Stomach (tissue), 4 donors: ENCODE data around the gene NCAPH2.

Experiments used
- EP300 ChIP-seq: sonication (generic); formaldehyde crosslinking; IDR thresholded peaks from one replicate; pipeline ENCODE4 v1.6.1; 2017; ENCODE audit warnings: antibody characterized with exemption
- POLR2A ChIP-seq, 4 donors: fragments of 450-650 bp; IDR thresholded peaks; one replicate each; pipeline ENCODE4 v1.6.1; 2016; ENCODE audit warnings: antibody characterized with exemption in 4 of 4, control low read depth in 2 of 4, mild to moderate bottlenecking in 1 of 4, moderate library complexity in 1 of 4
- POLR2AphosphoS5 ChIP-seq, 3 donors: sonication (generic); formaldehyde crosslinking; IDR thresholded peaks; one replicate each; pipeline ENCODE4 v1.6.1; 2016; ENCODE audit warnings: antibody characterized with exemption in 3 of 3
- TF ChIP-seq, protein P1 (sequence below), 7 experiments: fragments of 450-650 bp in 4 of 7; fragments of 200-600 bp in 3 of 7; sonication (generic) in 3 of 7; IDR thresholded peaks; one replicate each; pipeline ENCODE4 v1.5.1; 2016 to 2019; ENCODE audit warnings: antibody characterized with exemption in 7 of 7, control low read depth in 2 of 7, mild to moderate bottlenecking in 1 of 7

GRCh38 chr22:50459016-50459415 is 49.0 kb upstream of the NCAPH2 start:
- TF ChIP-seq, protein P1, sequence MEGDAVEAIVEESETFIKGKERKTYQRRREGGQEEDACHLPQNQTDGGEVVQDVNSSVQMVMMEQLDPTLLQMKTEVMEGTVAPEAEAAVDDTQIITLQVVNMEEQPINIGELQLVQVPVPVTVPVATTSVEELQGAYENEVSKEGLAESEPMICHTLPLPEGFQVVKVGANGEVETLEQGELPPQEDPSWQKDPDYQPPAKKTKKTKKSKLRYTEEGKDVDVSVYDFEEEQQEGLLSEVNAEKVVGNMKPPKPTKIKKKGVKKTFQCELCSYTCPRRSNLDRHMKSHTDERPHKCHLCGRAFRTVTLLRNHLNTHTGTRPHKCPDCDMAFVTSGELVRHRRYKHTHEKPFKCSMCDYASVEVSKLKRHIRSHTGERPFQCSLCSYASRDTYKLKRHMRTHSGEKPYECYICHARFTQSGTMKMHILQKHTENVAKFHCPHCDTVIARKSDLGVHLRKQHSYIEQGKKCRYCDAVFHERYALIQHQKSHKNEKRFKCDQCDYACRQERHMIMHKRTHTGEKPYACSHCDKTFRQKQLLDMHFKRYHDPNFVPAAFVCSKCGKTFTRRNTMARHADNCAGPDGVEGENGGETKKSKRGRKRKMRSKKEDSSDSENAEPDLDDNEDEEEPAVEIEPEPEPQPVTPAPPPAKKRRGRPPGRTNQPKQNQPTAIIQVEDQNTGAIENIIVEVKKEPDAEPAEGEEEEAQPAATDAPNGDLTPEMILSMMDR (IDR thresholded peaks at IDR 0.05): no peak
- TF ChIP-seq EP300 (no peak), POLR2AphosphoS5 (IDR thresholded peaks at IDR 0.05) (no peak), POLR2A (IDR thresholded peaks at IDR 0.05) (no peak)
